SK-N-SH (cell line): ENCODE data around the gene MAP4K3. TPM values are rescaled to one million over a fixed set of nuclear protein-coding genes. Genes with fewer than 3 reads are reported as not detected.

Experiments used
- CTCF ChIA-PET: fragments of 300-600, 350-600 bp; formaldehyde crosslinking; extraction: SDS; loops from one replicate; lab custom pipeline; 2021; lab: Yijun Ruan, JAX
- POLR2A ChIA-PET: fragments of 350-600 bp; sonication (Branson Sonifier 250); formaldehyde crosslinking; extraction: SDS; loops from one replicate; lab custom pipeline; 2020; ENCODE audit warnings: antibody characterized with exemption, inconsistent platforms; lab: Yijun Ruan, JAX
- DNase-seq: peaks from one replicate; pipeline ENCODE4 v3.0.0; 2012
- H2AFZ ChIP-seq: fragments of 200-600 bp; sonication (generic); 2 replicates; pipeline ENCODE4 v1.8.1; 2016; ENCODE audit warnings: antibody characterized with exemption, mild to moderate bottlenecking, low read depth
- H3F3A ChIP-seq: fragments of 200-600 bp; sonication (generic); replicated peaks from 2 replicates; pipeline ENCODE3; 2016; ENCODE audit warnings: antibody characterized with exemption, mild to moderate bottlenecking; ENCODE audit not compliant: insufficient read depth
- H3K27ac ChIP-seq, 2 experiments: fragments of 200-500 bp in 1 of 2; fragments of 200-600 bp in 1 of 2; sonication (Bioruptor generic) in 1 of 2; sonication (generic), shearing (Covaris generic) in 1 of 2; 2 replicates each; pipeline versions ENCODE4 v1.5.1 to v1.6.1; 2014 to 2016; ENCODE audit warnings: low read depth in 2 of 2, inconsistent platforms in 1 of 2, low read length in 1 of 2, mild to moderate bottlenecking in 1 of 2, mixed read lengths in 1 of 2
- H3K27me3 ChIP-seq: fragments of 200-600 bp; sonication (generic), shearing (Covaris generic); 2 replicates; pipeline ENCODE4 v1.6.1; 2016; ENCODE audit warnings: mixed run types; ENCODE audit not compliant: insufficient read depth
- H3K36me3 ChIP-seq, 2 experiments: fragments of 200-500 bp in 1 of 2; fragments of 200-600 bp in 1 of 2; sonication (Bioruptor generic) in 1 of 2; sonication (generic) in 1 of 2; replicated peaks in 1 of 2; 2 replicates each; pipeline versions ENCODE3 to v1.5.1; 2014 to 2016; ENCODE audit warnings: low read length in 1 of 2, mild to moderate bottlenecking in 1 of 2; ENCODE audit not compliant: insufficient read depth in 2 of 2, control insufficient read depth in 1 of 2
- H3K4me1 ChIP-seq, 2 experiments: fragments of 200-500 bp in 1 of 2; fragments of 200-600 bp in 1 of 2; sonication (Bioruptor generic) in 1 of 2; sonication (generic), shearing (Covaris generic) in 1 of 2; 2 replicates each; pipeline versions ENCODE4 v1.5.1 to v1.6.1; 2014 to 2016; ENCODE audit warnings: low read depth in 1 of 2, low read length in 1 of 2, mixed run types in 1 of 2; ENCODE audit not compliant: insufficient read depth in 2 of 2, control insufficient read depth in 1 of 2
- H3K4me2 ChIP-seq: fragments of 200-600 bp; sonication (generic), shearing (Covaris generic); 2 replicates; pipeline ENCODE4 v1.6.1; 2017; ENCODE audit warnings: mixed run types
- H3K4me3 ChIP-seq, 2 experiments: fragments of 200-500 bp in 1 of 2; fragments of 200-600 bp in 1 of 2; sonication (Bioruptor generic) in 1 of 2; sonication (generic), shearing (Covaris generic) in 1 of 2; 2 replicates each; pipeline versions ENCODE4 v1.5.1 to v1.8.1; 2014 to 2016; ENCODE audit warnings: low read depth in 2 of 2, inconsistent platforms in 1 of 2, low read length in 1 of 2, mild to moderate bottlenecking in 1 of 2, mixed read lengths in 1 of 2, moderate library complexity in 1 of 2
- H3K79me2 ChIP-seq: fragments of 200-600 bp; sonication (generic); 2 replicates; pipeline ENCODE4 v1.8.1; 2017; ENCODE audit warnings: mild to moderate bottlenecking; ENCODE audit not compliant: insufficient read depth
- H3K9ac ChIP-seq: fragments of 200-600 bp; sonication (generic); 2 replicates; pipeline ENCODE4 v1.6.1; 2017; ENCODE audit warnings: mixed run types
- H3K9me2 ChIP-seq: fragments of 200-600 bp; sonication (generic); 2 replicates; pipeline ENCODE4 v1.6.1; 2017; ENCODE audit warnings: mixed run types
- H3K9me3 ChIP-seq: fragments of 200-600 bp; sonication (generic); 2 replicates; pipeline ENCODE4 v1.6.1; 2017; ENCODE audit warnings: mixed run types, mild to moderate bottlenecking, moderate library complexity
- H4K20me1 ChIP-seq: fragments of 200-600 bp; sonication (generic); 2 replicates; pipeline ENCODE4 v1.6.1; 2017; ENCODE audit warnings: mild to moderate bottlenecking, mixed run types; ENCODE audit not compliant: insufficient read depth
- EZH2phosphoT487 ChIP-seq: fragments of 200-600 bp; sonication (generic); IDR thresholded peaks from 2 replicates; pipeline ENCODE4 v1.6.1; 2017; ENCODE audit warnings: low read depth, mixed run types, mild to moderate bottlenecking, antibody characterized with exemption, moderate library complexity, borderline replicate concordance
- FOSL2 ChIP-seq: IDR thresholded peaks from 2 replicates; pipeline ENCODE4 v1.4.0; 2012; ENCODE audit warnings: low read depth, mild to moderate bottlenecking, moderate library complexity, borderline replicate concordance
- FOXM1 ChIP-seq: IDR thresholded peaks from 2 replicates; pipeline ENCODE4 v1.4.0; 2012; ENCODE audit warnings: low read depth, mild to moderate bottlenecking
- JUND ChIP-seq: IDR thresholded peaks from 2 replicates; pipeline ENCODE4 v1.4.0; 2012
- MAX ChIP-seq: IDR thresholded peaks from 2 replicates; pipeline ENCODE4 v1.4.0; 2012; ENCODE audit warnings: low read depth
- MEF2A ChIP-seq: IDR thresholded peaks from 2 replicates; pipeline ENCODE4 v1.4.0; 2012; ENCODE audit warnings: low read depth, borderline replicate concordance
- NFIC ChIP-seq: IDR thresholded peaks from 2 replicates; pipeline ENCODE4 v1.4.0; 2012; ENCODE audit warnings: borderline replicate concordance
- POLR2AphosphoS5 ChIP-seq: IDR thresholded peaks from 2 replicates; pipeline ENCODE4 v1.6.1; 2012; ENCODE audit warnings: low read depth, low read length
- RCOR1 ChIP-seq: fragments of 150-350 bp; IDR thresholded peaks from 2 replicates; pipeline ENCODE4 v1.6.1; 2017; ENCODE audit warnings: antibody characterized with exemption, low read length
- SMC3 ChIP-seq: IDR thresholded peaks from 2 replicates; pipeline ENCODE4 v1.6.1; 2012; ENCODE audit warnings: low read depth, low read length, improper control_type of control experiment
- TCF12 ChIP-seq: IDR thresholded peaks from 2 replicates; pipeline ENCODE4 v1.4.0; 2012
- TEAD4 ChIP-seq: IDR thresholded peaks from 2 replicates; pipeline ENCODE4 v1.4.0; 2012; ENCODE audit warnings: mild to moderate bottlenecking, borderline replicate concordance; ENCODE audit not compliant: insufficient read depth
- USF2 ChIP-seq: fragments of 150-350 bp; IDR thresholded peaks from 2 replicates; pipeline ENCODE4 v1.6.1; 2017; ENCODE audit warnings: antibody characterized with exemption, low read length, low read depth, borderline replicate concordance
- WGBS: methylation state at CpG from one replicate; pipeline ENCODE4 v1.1.6; 2017; ENCODE audit warnings: low lambda C conversion rate; 5-methylcytosine and 5-hydroxymethylcytosine counted together
- polyA plus RNA-seq, 3 experiments: library from polyadenylated mRNA; depleted of rRNA; stranded (reverse); fragments of >200 nt; gene quantifications; 2 replicates each; pipeline ENCODE4 v1.2.3, GENCODE V29; 2012
- TF ChIP-seq, protein P1 (sequence below): fragments of 150-350 bp; IDR thresholded peaks from 2 replicates; pipeline ENCODE4 v1.6.1; 2016; ENCODE audit warnings: mild to moderate bottlenecking, low read depth, low read length
- TF ChIP-seq, protein P2 (sequence below): IDR thresholded peaks from 2 replicates; pipeline ENCODE4 v1.6.1; 2012; ENCODE audit warnings: mild to moderate bottlenecking, low read depth, low read length, moderate library complexity
- TF ChIP-seq, protein P3 (sequence below): IDR thresholded peaks from 2 replicates; pipeline ENCODE4 v1.4.0; 2012; ENCODE audit warnings: low read depth, borderline replicate concordance

MAP4K3 gene
- polyA plus RNA-seq, 1 of the 3 experiments (the other 2 are of a cell fraction), result 8.8 TPM

DNA sequence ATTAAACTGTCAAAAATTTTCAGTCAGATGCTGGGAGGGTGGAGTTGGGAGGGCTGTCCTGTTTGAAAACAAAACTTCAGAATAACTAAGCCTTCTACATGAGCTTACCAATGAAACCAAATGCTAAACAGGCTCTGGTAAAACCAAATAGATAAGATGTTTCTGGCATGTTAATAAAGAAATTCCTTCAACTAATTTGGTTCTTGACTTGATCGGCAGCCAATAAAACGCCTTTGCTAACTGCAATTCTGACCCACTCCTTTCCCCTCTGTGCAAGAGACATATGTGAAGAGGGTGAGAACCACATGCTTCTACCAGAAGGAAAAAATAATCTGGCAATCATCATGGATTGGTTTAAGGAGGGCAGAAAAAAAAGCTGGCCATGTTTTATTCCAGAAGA, 20.9 kb downstream of the MAP4K3 start:
- CTCF ChIA-PET, result no interaction called here

More for the DNA sequence above, 20.9 kb downstream of the MAP4K3 start:
- no peak for DNase-seq
- peaks cover 89% of the 10 kb centered on the region for H3K79me2 ChIP-seq
- H3K36me3 ChIP-seq, result no peaks in the 10 kb centered on the region
- H3K9me2 ChIP-seq, result no peaks in the 10 kb centered on the region
- H3K4me2 ChIP-seq, result peak overlapping the region; percentile 14; the same call in 1 of the 2 replicates
- H3K27ac ChIP-seq, result peak overlapping the region in 1 of 2 experiments; percentile 18; a peak in 1 of 4 replicates
- no peak overlapping the region for H3K4me3 ChIP-seq
- no peak for TF ChIP-seq FOXM1
- TF ChIP-seq RCOR1, result no peak
- peak; percentile 75; the same call in 1 of the 2 replicates for TF ChIP-seq MAX
- TF ChIP-seq, protein P1, sequence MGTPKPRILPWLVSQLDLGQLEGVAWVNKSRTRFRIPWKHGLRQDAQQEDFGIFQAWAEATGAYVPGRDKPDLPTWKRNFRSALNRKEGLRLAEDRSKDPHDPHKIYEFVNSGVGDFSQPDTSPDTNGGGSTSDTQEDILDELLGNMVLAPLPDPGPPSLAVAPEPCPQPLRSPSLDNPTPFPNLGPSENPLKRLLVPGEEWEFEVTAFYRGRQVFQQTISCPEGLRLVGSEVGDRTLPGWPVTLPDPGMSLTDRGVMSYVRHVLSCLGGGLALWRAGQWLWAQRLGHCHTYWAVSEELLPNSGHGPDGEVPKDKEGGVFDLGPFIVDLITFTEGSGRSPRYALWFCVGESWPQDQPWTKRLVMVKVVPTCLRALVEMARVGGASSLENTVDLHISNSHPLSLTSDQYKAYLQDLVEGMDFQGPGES, result no peak
- peak; percentile 76 for TF ChIP-seq TCF12
- TF ChIP-seq, protein P2, sequence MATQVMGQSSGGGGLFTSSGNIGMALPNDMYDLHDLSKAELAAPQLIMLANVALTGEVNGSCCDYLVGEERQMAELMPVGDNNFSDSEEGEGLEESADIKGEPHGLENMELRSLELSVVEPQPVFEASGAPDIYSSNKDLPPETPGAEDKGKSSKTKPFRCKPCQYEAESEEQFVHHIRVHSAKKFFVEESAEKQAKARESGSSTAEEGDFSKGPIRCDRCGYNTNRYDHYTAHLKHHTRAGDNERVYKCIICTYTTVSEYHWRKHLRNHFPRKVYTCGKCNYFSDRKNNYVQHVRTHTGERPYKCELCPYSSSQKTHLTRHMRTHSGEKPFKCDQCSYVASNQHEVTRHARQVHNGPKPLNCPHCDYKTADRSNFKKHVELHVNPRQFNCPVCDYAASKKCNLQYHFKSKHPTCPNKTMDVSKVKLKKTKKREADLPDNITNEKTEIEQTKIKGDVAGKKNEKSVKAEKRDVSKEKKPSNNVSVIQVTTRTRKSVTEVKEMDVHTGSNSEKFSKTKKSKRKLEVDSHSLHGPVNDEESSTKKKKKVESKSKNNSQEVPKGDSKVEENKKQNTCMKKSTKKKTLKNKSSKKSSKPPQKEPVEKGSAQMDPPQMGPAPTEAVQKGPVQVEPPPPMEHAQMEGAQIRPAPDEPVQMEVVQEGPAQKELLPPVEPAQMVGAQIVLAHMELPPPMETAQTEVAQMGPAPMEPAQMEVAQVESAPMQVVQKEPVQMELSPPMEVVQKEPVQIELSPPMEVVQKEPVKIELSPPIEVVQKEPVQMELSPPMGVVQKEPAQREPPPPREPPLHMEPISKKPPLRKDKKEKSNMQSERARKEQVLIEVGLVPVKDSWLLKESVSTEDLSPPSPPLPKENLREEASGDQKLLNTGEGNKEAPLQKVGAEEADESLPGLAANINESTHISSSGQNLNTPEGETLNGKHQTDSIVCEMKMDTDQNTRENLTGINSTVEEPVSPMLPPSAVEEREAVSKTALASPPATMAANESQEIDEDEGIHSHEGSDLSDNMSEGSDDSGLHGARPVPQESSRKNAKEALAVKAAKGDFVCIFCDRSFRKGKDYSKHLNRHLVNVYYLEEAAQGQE, result no peak
- no peak for TF ChIP-seq SMC3
- TF ChIP-seq EZH2phosphoT487, result no peak
- no peak for TF ChIP-seq FOSL2
- TF ChIP-seq, protein P3, sequence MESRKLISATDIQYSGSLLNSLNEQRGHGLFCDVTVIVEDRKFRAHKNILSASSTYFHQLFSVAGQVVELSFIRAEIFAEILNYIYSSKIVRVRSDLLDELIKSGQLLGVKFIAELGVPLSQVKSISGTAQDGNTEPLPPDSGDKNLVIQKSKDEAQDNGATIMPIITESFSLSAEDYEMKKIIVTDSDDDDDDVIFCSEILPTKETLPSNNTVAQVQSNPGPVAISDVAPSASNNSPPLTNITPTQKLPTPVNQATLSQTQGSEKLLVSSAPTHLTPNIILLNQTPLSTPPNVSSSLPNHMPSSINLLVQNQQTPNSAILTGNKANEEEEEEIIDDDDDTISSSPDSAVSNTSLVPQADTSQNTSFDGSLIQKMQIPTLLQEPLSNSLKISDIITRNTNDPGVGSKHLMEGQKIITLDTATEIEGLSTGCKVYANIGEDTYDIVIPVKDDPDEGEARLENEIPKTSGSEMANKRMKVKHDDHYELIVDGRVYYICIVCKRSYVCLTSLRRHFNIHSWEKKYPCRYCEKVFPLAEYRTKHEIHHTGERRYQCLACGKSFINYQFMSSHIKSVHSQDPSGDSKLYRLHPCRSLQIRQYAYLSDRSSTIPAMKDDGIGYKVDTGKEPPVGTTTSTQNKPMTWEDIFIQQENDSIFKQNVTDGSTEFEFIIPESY, result no peak
- no peak for TF ChIP-seq MEF2A
- 0 out of 2 replicates have a peak, but pooled peaks have one; percentile 4 for TF ChIP-seq NFIC
- no peak for TF ChIP-seq JUND
- TF ChIP-seq POLR2AphosphoS5, result no peak
- no peak for TF ChIP-seq USF2
- TF ChIP-seq TEAD4, result 0 out of 2 replicates have a peak, but pooled peaks have one; percentile 31
- H3K9ac ChIP-seq, result no peak overlapping the region
- no peak overlapping the region for H2AFZ ChIP-seq
- H4K20me1 ChIP-seq, result peaks cover 12% of the 10 kb centered on the region
- H3K27me3 ChIP-seq, result no peaks in the 10 kb centered on the region
- peaks cover 9 to 38% of the 10 kb centered on the region in 2 experiments; a peak in 3 of 4 replicates for H3K4me1 ChIP-seq
- H3F3A ChIP-seq, result peaks cover 28% of the 10 kb centered on the region
- 60% methylated on average over 2 of the region's 2 CpGs for WGBS
- no peaks in the 10 kb centered on the region for H3K9me3 ChIP-seq
- POLR2A ChIA-PET, result no interaction called here
